PC-3 (cell line): Measurements from ENCODE around the gene PHF2. TPM values are rescaled to one million over a fixed set of nuclear protein-coding genes. Genes with fewer than 3 reads are reported as not detected.

Experiments used
- ATAC-seq: fragments of 200-7000 bp; cut with Tn5 transposase; 2 replicates; pipeline ENCODE4 v1.9.1; 2020; ENCODE audit warnings: mild to moderate bottlenecking, moderate library complexity
- BruUV-seq: library from RNA; stranded (reverse); fragments of 400-500 nt; replicated peaks from 2 replicates; lab custom pipeline; 2021; lab: Mats Ljungman, UMichigan
- CTCF ChIA-PET: fragments of 300-600 bp; sonication (Branson Sonifier 250); formaldehyde crosslinking; loops from one replicate; lab custom pipeline; 2022; ENCODE audit warnings: antibody characterized with exemption; lab: Charles Lee
- POLR2A ChIA-PET: fragments of 300-600 bp; sonication (Branson Sonifier 250); formaldehyde crosslinking; loops from one replicate; lab custom pipeline; 2022; ENCODE audit warnings: antibody characterized with exemption; ENCODE audit not compliant: unreplicated experiment; lab: Charles Lee
- DNase-seq: peaks from one replicate; pipeline ENCODE4 v3.0.0-alpha.2; 2015
- H2AFZ ChIP-seq: fragments of 300-600 bp; sonication (generic); 2 replicates; pipeline ENCODE4 v1.6.0; 2016; ENCODE audit warnings: antibody characterized with exemption, low read length
- H3F3A ChIP-seq: fragments of 300-600 bp; sonication (generic); one replicate; pipeline ENCODE4 v1.6.0; 2017; ENCODE audit warnings: antibody characterized with exemption, low read length, control low read depth, mild to moderate bottlenecking; ENCODE audit not compliant: unreplicated experiment
- H3K27ac ChIP-seq: fragments of 300-600 bp; sonication (generic); 2 replicates; pipeline ENCODE4 v1.5.1; 2016; ENCODE audit warnings: mild to moderate bottlenecking, low read length
- H3K27me3 ChIP-seq: fragments of 300-600 bp; sonication (generic); 2 replicates; pipeline ENCODE4 v1.6.1; 2016; ENCODE audit warnings: low read length, mixed read lengths
- H3K36me3 ChIP-seq: fragments of 300-600 bp; sonication (generic); 2 replicates; pipeline ENCODE4 v1.6.1; 2016; ENCODE audit warnings: low read depth, mixed run types, low read length, mixed read lengths
- H3K4me1 ChIP-seq: fragments of 300-600 bp; sonication (generic); 2 replicates; pipeline ENCODE4 v1.5.1; 2016; ENCODE audit warnings: low read length; ENCODE audit not compliant: insufficient read depth
- H3K4me2 ChIP-seq: fragments of 300-600 bp; sonication (generic); 2 replicates; pipeline ENCODE4 v1.6.0; 2016; ENCODE audit warnings: low read length
- H3K4me3 ChIP-seq: fragments of 300-600 bp; sonication (generic); 2 replicates; pipeline ENCODE4 v1.5.1; 2016; ENCODE audit warnings: mild to moderate bottlenecking, low read length, mixed read lengths
- H3K79me2 ChIP-seq: fragments of 300-600 bp; sonication (generic); 2 replicates; pipeline ENCODE4 v1.6.1; 2017; ENCODE audit warnings: low read length, mixed read lengths
- H3K9ac ChIP-seq: fragments of 300-600 bp; sonication (generic); 2 replicates; pipeline ENCODE4 v1.6.0; 2016; ENCODE audit warnings: mild to moderate bottlenecking, low read length
- H3K9me2 ChIP-seq: fragments of 300-600 bp; sonication (generic); replicated peaks from 2 replicates; pipeline ENCODE4 v1.6.1; 2016; ENCODE audit warnings: mixed run types, low read length, mixed read lengths
- H3K9me3 ChIP-seq: fragments of 300-600 bp; sonication (generic); 2 replicates; pipeline ENCODE4 v1.6.1; 2016; ENCODE audit warnings: low read length, mixed read lengths
- H4K20me1 ChIP-seq: fragments of 300-600 bp; sonication (generic); 2 replicates; pipeline ENCODE4 v1.6.1; 2016; ENCODE audit warnings: low read length, mixed read lengths
- EZH2 ChIP-seq: fragments of 300-600 bp; sonication (generic); IDR thresholded peaks from one replicate; pipeline ENCODE4 v1.6.1; 2017; ENCODE audit warnings: antibody characterized with exemption, mild to moderate bottlenecking, low read length; ENCODE audit not compliant: unreplicated experiment
- EZH2phosphoT487 ChIP-seq: fragments of 300-600 bp; sonication (generic); IDR thresholded peaks from 2 replicates; pipeline ENCODE4 v1.6.1; 2018; ENCODE audit warnings: mild to moderate bottlenecking, antibody characterized with exemption, low read length, borderline replicate concordance
- intact Hi-C: fragments of 100-400 bp; cut with micrococcal nuclease; formaldehyde crosslinking; loops from 2 replicates; pipeline ENCODE4 v1.9.0; 2023
- total RNA-seq: library from RNA; depleted of rRNA; stranded (reverse); fragments of >200 nt; gene quantifications from 2 replicates; pipeline ENCODE4 v1.2.3, GENCODE V29; 2014
- TF ChIP-seq, protein P1 (sequence below): fragments of 300-600 bp; sonication (generic); conservative IDR thresholded peaks from 2 replicates; pipeline ENCODE4 v1.5.1; 2017; ENCODE audit warnings: antibody characterized with exemption, low read depth, mild to moderate bottlenecking, low read length

Gene PHF2
- total RNA-seq, 1 experiment from 2014 or later, result 10.6 TPM

DNA sequence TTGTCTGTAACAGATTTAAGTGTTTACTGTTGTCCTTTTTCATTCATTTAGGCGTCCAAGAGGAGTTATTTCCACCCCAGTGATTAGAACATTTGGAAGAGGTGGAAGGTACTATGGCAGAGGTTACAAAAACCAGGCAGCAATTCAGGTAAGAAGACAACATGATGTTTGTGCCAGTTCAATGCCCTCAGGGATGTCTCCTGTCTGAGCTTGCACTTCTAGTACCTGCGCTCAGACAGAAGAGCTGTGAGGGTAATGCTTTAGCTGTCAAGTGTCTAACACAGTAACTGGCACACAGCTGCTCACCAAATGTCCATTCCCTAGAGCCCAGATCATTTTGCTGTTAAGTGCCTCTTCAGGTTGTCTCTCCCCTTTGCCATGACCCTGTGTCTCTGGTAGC is 14.2 kb upstream of the PHF2 start:
- no peak for ATAC-seq
- POLR2A ChIA-PET, result no interaction called here
- H2AFZ ChIP-seq, result no peak overlapping the region
- H3F3A ChIP-seq, result no peaks in the 10 kb centered on the region
- no peaks in the 10 kb centered on the region for H3K9me3 ChIP-seq
- H3K4me1 ChIP-seq, result peaks cover 6% of the 10 kb centered on the region
- BruUV-seq, result no TSS peak
- DNase-seq, result no peak
- TF ChIP-seq, protein P1, sequence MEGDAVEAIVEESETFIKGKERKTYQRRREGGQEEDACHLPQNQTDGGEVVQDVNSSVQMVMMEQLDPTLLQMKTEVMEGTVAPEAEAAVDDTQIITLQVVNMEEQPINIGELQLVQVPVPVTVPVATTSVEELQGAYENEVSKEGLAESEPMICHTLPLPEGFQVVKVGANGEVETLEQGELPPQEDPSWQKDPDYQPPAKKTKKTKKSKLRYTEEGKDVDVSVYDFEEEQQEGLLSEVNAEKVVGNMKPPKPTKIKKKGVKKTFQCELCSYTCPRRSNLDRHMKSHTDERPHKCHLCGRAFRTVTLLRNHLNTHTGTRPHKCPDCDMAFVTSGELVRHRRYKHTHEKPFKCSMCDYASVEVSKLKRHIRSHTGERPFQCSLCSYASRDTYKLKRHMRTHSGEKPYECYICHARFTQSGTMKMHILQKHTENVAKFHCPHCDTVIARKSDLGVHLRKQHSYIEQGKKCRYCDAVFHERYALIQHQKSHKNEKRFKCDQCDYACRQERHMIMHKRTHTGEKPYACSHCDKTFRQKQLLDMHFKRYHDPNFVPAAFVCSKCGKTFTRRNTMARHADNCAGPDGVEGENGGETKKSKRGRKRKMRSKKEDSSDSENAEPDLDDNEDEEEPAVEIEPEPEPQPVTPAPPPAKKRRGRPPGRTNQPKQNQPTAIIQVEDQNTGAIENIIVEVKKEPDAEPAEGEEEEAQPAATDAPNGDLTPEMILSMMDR, result no peak
- no peak for TF ChIP-seq EZH2
- TF ChIP-seq EZH2phosphoT487, result no peak
- no peaks in the 10 kb centered on the region; the same call in 1 of the 2 replicates for H3K36me3 ChIP-seq
- no peaks in the 10 kb centered on the region for H3K9me2 ChIP-seq
- no peaks in the 10 kb centered on the region for H3K79me2 ChIP-seq
- intact Hi-C loops, result loop anchor here (10.0 kb wide), 3 partner anchors 247 to 403 kb away; no protein-coding TSS in a partner anchor
- CTCF ChIA-PET, result no interaction called here
- H3K27me3 ChIP-seq, result no peaks in the 10 kb centered on the region
- no peak overlapping the region for H3K4me3 ChIP-seq
- H4K20me1 ChIP-seq, result no peaks in the 10 kb centered on the region
- no peak overlapping the region for H3K9ac ChIP-seq
- no peak overlapping the region for H3K27ac ChIP-seq
- no peak overlapping the region for H3K4me2 ChIP-seq

DNA sequence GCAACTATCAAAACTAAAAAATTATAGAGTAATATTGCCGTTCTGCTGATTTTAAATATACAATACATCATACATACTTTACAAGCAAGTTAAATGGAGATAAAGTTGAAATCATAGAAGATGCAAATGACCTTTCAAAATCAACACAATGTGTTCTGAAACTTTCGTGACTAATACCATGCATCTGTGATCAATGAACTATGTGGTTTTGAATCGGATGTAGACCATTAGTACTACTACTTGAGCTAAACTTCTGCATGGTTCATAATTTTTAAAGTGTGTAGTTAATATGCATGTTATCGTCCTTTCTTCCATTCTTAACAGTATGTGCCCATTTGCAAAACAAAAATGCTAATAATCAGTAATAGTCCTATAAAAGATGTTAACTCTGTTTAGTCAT is 11.3 kb upstream of the PHF2 start:
- H3K9ac ChIP-seq, result no peak overlapping the region
- H3K27me3 ChIP-seq, result no peaks in the 10 kb centered on the region
- ChIA-PET CTCF (no interaction called here), POLR2A (no interaction called here)
- ATAC-seq, result no peak
- H3F3A ChIP-seq, result no peaks in the 10 kb centered on the region
- no peaks in the 10 kb centered on the region for H3K9me3 ChIP-seq
- no peaks in the 10 kb centered on the region for H3K9me2 ChIP-seq
- no peak for TF ChIP-seq EZH2phosphoT487
- TF ChIP-seq EZH2, result no peak
- TF ChIP-seq, protein P1, result no peak
- H2AFZ ChIP-seq, result no peak overlapping the region
- no TSS peak for BruUV-seq
- intact Hi-C loops, result loop anchor here (10.0 kb wide), 3 partner anchors 250 to 400 kb away; no protein-coding TSS in a partner anchor
- no peak overlapping the region for H3K4me2 ChIP-seq
- H3K36me3 ChIP-seq, result no peaks in the 10 kb centered on the region; the same call in 1 of the 2 replicates
- no peak overlapping the region for H3K27ac ChIP-seq
- no peak for DNase-seq
- H3K79me2 ChIP-seq, result no peaks in the 10 kb centered on the region
- H3K4me3 ChIP-seq, result no peak overlapping the region
- no peaks in the 10 kb centered on the region for H4K20me1 ChIP-seq
- peaks cover 7% of the 10 kb centered on the region for H3K4me1 ChIP-seq

DNA sequence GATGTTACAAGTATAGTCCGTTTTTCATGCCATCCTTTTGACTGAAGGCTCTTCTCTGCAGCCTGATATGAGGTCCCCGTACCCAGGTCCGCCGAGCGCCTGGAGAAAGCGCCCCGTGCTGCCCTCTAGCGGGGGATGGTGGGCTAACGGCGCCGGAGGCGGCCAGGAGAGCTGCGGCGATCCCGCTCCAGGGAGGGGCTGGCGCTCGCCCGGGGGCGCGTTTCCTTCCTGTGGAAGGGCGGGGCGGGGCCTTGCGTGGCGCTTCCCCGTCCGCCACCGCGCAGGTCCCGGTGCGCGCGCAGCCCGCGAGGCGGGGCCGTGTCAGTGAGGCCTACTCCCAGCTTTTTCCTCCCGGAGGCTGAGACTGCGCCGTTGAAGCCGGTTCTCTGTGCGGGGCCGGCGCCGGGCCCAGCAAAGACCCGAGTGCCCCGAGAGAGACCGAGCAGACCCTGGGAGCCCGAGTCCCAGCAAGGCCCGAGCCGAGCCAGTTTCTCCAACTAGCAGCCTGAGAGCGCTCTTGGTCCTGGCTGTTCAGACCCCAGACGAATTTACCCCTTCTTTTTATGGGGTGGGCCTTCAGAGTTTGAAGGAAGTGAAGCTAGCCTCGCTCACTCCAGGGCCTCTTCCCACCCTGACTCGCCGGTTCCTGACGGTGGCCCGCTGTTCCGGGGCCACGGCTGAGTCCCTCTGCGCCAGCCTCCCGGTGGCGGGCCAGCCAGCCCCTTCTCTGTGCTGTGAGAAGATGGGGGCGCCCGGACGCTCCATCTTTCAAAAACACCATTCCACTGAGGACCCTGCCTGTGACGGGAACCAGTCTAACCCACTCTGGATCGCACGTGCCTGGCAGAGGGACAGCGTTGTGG is 9.7 kb upstream of the PHF2 start:
- peak; percentile 99 for ATAC-seq
- H3K27ac ChIP-seq, result peak overlapping the region; percentile 57
- intact Hi-C loops, result loop anchor here (1.0 to 10.0 kb wide), 4 partner anchors 115 to 402 kb away; partner anchors contain the start of gene FAM120A
- POLR2A ChIA-PET, result interaction anchor here (0.5 to 0.7 kb wide), 4 partner anchors 14 to 412 kb away, joined by 3 to 4 read pairs (median 4); no protein-coding TSS in a partner anchor
- H3K79me2 ChIP-seq, result no peaks in the 10 kb centered on the region
- TF ChIP-seq, protein P1, result peak; percentile 72
- no peak for TF ChIP-seq EZH2
- no peaks in the 10 kb centered on the region for H4K20me1 ChIP-seq
- CTCF ChIA-PET, result interaction anchor here (0.6 to 0.7 kb wide), 3 partner anchors 9 to 620 kb away, joined by 3 to 6 read pairs (median 3); partner anchors contain the start of gene FGD3
- peak overlapping the region; percentile 81 for H2AFZ ChIP-seq
- no peaks in the 10 kb centered on the region for H3F3A ChIP-seq
- H3K4me3 ChIP-seq, result peak overlapping the region; percentile 73
- H3K9ac ChIP-seq, result peak overlapping the region; percentile 98
- H3K9me3 ChIP-seq, result no peaks in the 10 kb centered on the region
- DNase-seq, result peak; percentile 93
- H3K27me3 ChIP-seq, result no peaks in the 10 kb centered on the region
- H3K4me1 ChIP-seq, result peaks cover 7% of the 10 kb centered on the region
- H3K9me2 ChIP-seq, result no peaks in the 10 kb centered on the region
- peak overlapping the region; percentile 96 for H3K4me2 ChIP-seq
- H3K36me3 ChIP-seq, result no peaks in the 10 kb centered on the region; the same call in 1 of the 2 replicates
- BruUV-seq, result TSS peak; percentile 81
